HG03064 (cell line): ENCODE measurements around the gene PGC.

Experiments
- ATAC-seq: cut with Tn5 transposase; IDR thresholded peaks from one replicate; pipeline ENCODE4 v1.9.1; 2021; ENCODE audit warnings: low read depth; ENCODE audit not compliant: unreplicated experiment

Gene PGC

GRCh38 chr6:41717392-41717736 is 29.8 kb downstream of the PGC start:
- no peak for ATAC-seq

GRCh38 chr6:41716516-41717391 is 30.4 kb downstream of the PGC start:
- no peak for ATAC-seq

GRCh38 chr6:41715795-41716515 is 31.2 kb downstream of the PGC start:
- ATAC-seq = no peak

- no peak for ATAC-seq
Observed at GRCh38 chr6:41714556-41715273, 32.5 kb downstream of the PGC start.

GRCh38 chr6:41713650-41714291 is 33.4 kb downstream of the PGC start:
- ATAC-seq = peak; percentile 51

GRCh38 chr6:41713159-41713649 is 34.0 kb downstream of the PGC start:
- ATAC-seq = no peak

- ATAC-seq = no peak
Observed at GRCh38 chr6:41712651-41713103, 34.5 kb downstream of the PGC start.

GRCh38 chr6:41711323-41712038 is 35.7 kb downstream of the PGC start:
- no peak for ATAC-seq

GRCh38 chr6:41709375-41709774 is 37.8 kb downstream of the PGC start:
- ATAC-seq = no peak

GRCh38 chr6:41708856-41709255 is 38.3 kb downstream of the PGC start:
- ATAC-seq = no peak

- no peak for ATAC-seq
Observed at GRCh38 chr6:41707565-41708200, 39.5 kb downstream of the PGC start.

- no peak for ATAC-seq
Observed at GRCh38 chr6:41706876-41707564, 40.2 kb downstream of the PGC start.

GRCh38 chr6:41705996-41706835 is 41.0 kb downstream of the PGC start:
- ATAC-seq = peak; percentile 61

- ATAC-seq = no peak
Observed at GRCh38 chr6:41705311-41705995, 41.7 kb downstream of the PGC start.

GRCh38 chr6:41704656-41705310 is 42.4 kb downstream of the PGC start:
- no peak for ATAC-seq

- no peak for ATAC-seq
Observed at GRCh38 chr6:41704028-41704427, 43.2 kb downstream of the PGC start.
